GM23338 (cell line): ENCODE data around the gene UQCRC1.

Experiments used
- CREB1 ChIP-seq: fragments of 250-450 bp; sonication (Bioruptor Pico); IDR thresholded peaks from 2 replicates; pipeline ENCODE4 v1.5.0; 2020; ENCODE audit warnings: low read depth, mild to moderate bottlenecking, moderate library complexity
- CTCF ChIP-seq, 2 experiments: fragments of 200-600 bp in 1 of 2; sonication (generic) in 1 of 2; conservative IDR thresholded peaks; 2 replicates each; pipeline versions ENCODE4 v1.5.1 to v1.6.1; 2016 to 2017; ENCODE audit warnings: antibody characterized with exemption in 2 of 2, low read depth in 2 of 2, mild to moderate bottlenecking in 2 of 2, moderate library complexity in 1 of 2
- EZH2 ChIP-seq: fragments of 200-600 bp; sonication (generic); IDR thresholded peaks from one replicate; pipeline ENCODE4 v1.8.0; 2017; ENCODE audit warnings: antibody characterized with exemption, mild to moderate bottlenecking, low read depth; ENCODE audit not compliant: unreplicated experiment
- EZH2phosphoT487 ChIP-seq: fragments of 200-600 bp; sonication (generic); IDR thresholded peaks from one replicate; pipeline ENCODE4 v1.8.1; 2018; ENCODE audit warnings: antibody characterized with exemption; ENCODE audit not compliant: unreplicated experiment

- no peak for TF ChIP-seq CREB1 (CRISPR knock-in tag)
- no peak for TF ChIP-seq CTCF (conservative IDR thresholded peaks at IDR 0.05; ENCODE audit: low read depth in 2 of 2)
- no peak for TF ChIP-seq EZH2
- TF ChIP-seq EZH2phosphoT487: no peak
These were observed 21.4 kb upstream of the UQCRC1 start for GRCh38 chr3:48630833-48631232.
